K562 (cell line): ENCODE results near the gene C6orf89. TPM values are rescaled to one million over a fixed set of nuclear protein-coding genes. Genes with fewer than 3 reads are reported as not detected.

ENCODE experiments used
- CHCHD3 ChIP-seq: fragments of 250-450 bp; sonication (Bioruptor Pico); IDR thresholded peaks from 2 replicates; pipeline ENCODE4 v2.1.2; 2022; ENCODE audit warnings: mild to moderate bottlenecking
- E2F1 ChIP-seq: sonication (generic); formaldehyde crosslinking; IDR thresholded peaks from 2 replicates; pipeline ENCODE4 v1.8.1; 2023; ENCODE audit warnings: mild to moderate bottlenecking, missing genetic modification reagents, moderate library complexity
- EGR1 ChIP-seq: fragments of 450-650 bp; conservative IDR thresholded peaks from 2 replicates; pipeline ENCODE4 v1.6.1; 2017; ENCODE audit warnings: mild to moderate bottlenecking
- FOXP1 ChIP-seq: sonication (generic); formaldehyde crosslinking; IDR thresholded peaks from 2 replicates; pipeline ENCODE4 v1.8.0; 2022; ENCODE audit warnings: mild to moderate bottlenecking, missing genetic modification reagents
- HIVEP1 ChIP-seq: fragments of 250-450 bp; sonication (Bioruptor Pico); IDR thresholded peaks from 2 replicates; pipeline ENCODE4 v1.4.0; 2020; ENCODE audit warnings: mild to moderate bottlenecking
- MYC ChIP-seq, 2 experiments: fragments of 250-450 bp in 1 of 2; sonication (Bioruptor Pico) in 1 of 2; IDR thresholded peaks; 2 replicates each; pipeline versions ENCODE4 v1.5.1 to v1.6.1; 2012 to 2021; ENCODE audit warnings: low read depth in 2 of 2, borderline replicate concordance in 1 of 2, improper control_type of control experiment in 1 of 2, low read length in 1 of 2, mild to moderate bottlenecking in 1 of 2, moderate library complexity in 1 of 2
- POLR3G ChIP-seq: IDR thresholded peaks from 2 replicates; pipeline ENCODE4 v1.6.1; 2011; ENCODE audit not compliant: insufficient read length, insufficient replicate concordance; ENCODE audit errors: extremely low read depth
- ZBTB40 ChIP-seq, 2 experiments: fragments of 450-650 bp in 1 of 2; sonication (generic) in 1 of 2; formaldehyde crosslinking in 1 of 2; IDR thresholded peaks; 2 replicates each; pipeline versions ENCODE4 v1.7.1 to v1.9.0; 2016 to 2022; ENCODE audit warnings: inconsistent platforms in 1 of 2, mild to moderate bottlenecking in 1 of 2, missing genetic modification reagents in 1 of 2
- ZNF77 ChIP-seq: fragments of 250-450 bp; sonication (Bioruptor Pico); IDR thresholded peaks from 2 replicates; pipeline ENCODE4 v1.5.0; 2020
- polyA plus RNA-seq, 8 experiments: library from polyadenylated mRNA; depleted of rRNA in 4 of 8; stranded (reverse) in 5 of 8; unstranded in 3 of 8; fragments of >200 nt; fragmentation: Nextera tagmentation in 2 of 8; fragmentation: Illumina TruSeq in 1 of 8; extraction: Ambion mirVana in 2 of 8; extraction: Trizol in 1 of 8; gene quantifications; 2 replicates each; pipeline versions ENCODE4 v1.2.1 to v1.2.3, GENCODE V29; 2011 to 2014; ENCODE audit warnings: inconsistent platforms in 1 of 8, missing spikeins in 1 of 8
- total RNA-seq, 7 experiments: library from RNA; depleted of rRNA in 6 of 7; stranded (reverse); fragments of >200 nt in 6 of 7; fragmentation: Illumina TruSeq in 2 of 7; extraction: Trizol in 2 of 7; gene quantifications; 2 replicates each; pipeline versions ENCODE4 v1.2.1 to v1.2.3, GENCODE V29; 2011 to 2021; ENCODE audit warnings: low replicate concordance in 1 of 7
- TF ChIP-seq, protein P1 (sequence below): sonication (generic); formaldehyde crosslinking; IDR thresholded peaks from 2 replicates; pipeline ENCODE4 v1.8.0; 2022; ENCODE audit warnings: mild to moderate bottlenecking, missing genetic modification reagents

Gene C6orf89
- total and polyA plus RNA-seq, 9 of the 15 experiments (the other 6 are each of a cell fraction or from before 2014, with no cell fraction given) = 35.2 to 111 (median 58.5) TPM

GRCh38 chr6:36838896-36839748 is 46.6 kb upstream of the C6orf89 start, which contains the start of gene CPNE5 (continued):
- TF ChIP-seq E2F1 (CRISPR knock-in tag) (no peak), POLR3G (no peak), EGR1 (peak; percentile 73), ZNF77 (CRISPR knock-in tag) (no peak), HIVEP1 (CRISPR knock-in tag) (no peak), ZBTB40 (IDR thresholded peaks at IDR 0.05) (0 out of 2 replicates have a peak, but pooled peaks have one; percentile 28), ZBTB40 (CRISPR knock-in tag; IDR thresholded peaks at IDR 0.05) (no peak), MYC (IDR thresholded peaks at IDR 0.05; ENCODE audit: low read depth, low read length) (no peak), MYC (CRISPR knock-in tag; IDR thresholded peaks at IDR 0.05; ENCODE audit: borderline replicate concordance, low read depth) (no peak), CHCHD3 (CRISPR knock-in tag) (no peak), FOXP1 (CRISPR knock-in tag) (0 out of 2 replicates have a peak, but pooled peaks have one; percentile 19)
- TF ChIP-seq, protein P1, sequence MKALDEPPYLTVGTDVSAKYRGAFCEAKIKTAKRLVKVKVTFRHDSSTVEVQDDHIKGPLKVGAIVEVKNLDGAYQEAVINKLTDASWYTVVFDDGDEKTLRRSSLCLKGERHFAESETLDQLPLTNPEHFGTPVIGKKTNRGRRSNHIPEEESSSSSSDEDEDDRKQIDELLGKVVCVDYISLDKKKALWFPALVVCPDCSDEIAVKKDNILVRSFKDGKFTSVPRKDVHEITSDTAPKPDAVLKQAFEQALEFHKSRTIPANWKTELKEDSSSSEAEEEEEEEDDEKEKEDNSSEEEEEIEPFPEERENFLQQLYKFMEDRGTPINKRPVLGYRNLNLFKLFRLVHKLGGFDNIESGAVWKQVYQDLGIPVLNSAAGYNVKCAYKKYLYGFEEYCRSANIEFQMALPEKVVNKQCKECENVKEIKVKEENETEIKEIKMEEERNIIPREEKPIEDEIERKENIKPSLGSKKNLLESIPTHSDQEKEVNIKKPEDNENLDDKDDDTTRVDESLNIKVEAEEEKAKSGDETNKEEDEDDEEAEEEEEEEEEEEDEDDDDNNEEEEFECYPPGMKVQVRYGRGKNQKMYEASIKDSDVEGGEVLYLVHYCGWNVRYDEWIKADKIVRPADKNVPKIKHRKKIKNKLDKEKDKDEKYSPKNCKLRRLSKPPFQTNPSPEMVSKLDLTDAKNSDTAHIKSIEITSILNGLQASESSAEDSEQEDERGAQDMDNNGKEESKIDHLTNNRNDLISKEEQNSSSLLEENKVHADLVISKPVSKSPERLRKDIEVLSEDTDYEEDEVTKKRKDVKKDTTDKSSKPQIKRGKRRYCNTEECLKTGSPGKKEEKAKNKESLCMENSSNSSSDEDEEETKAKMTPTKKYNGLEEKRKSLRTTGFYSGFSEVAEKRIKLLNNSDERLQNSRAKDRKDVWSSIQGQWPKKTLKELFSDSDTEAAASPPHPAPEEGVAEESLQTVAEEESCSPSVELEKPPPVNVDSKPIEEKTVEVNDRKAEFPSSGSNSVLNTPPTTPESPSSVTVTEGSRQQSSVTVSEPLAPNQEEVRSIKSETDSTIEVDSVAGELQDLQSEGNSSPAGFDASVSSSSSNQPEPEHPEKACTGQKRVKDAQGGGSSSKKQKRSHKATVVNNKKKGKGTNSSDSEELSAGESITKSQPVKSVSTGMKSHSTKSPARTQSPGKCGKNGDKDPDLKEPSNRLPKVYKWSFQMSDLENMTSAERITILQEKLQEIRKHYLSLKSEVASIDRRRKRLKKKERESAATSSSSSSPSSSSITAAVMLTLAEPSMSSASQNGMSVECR (CRISPR knock-in tag) = no peak
